Heart right ventricle (tissue), 16 donors: Measurements from ENCODE around the gene MAF. TPM values are rescaled to one million over a fixed set of nuclear protein-coding genes. Genes with fewer than 3 reads are reported as not detected.

Experiments used
- ATAC-seq, 8 donors: fragments of 200-7000 bp; cut with Tn5 transposase; one replicate each; pipeline ENCODE4 v1.9.1; 2020; ENCODE audit warnings: mild to moderate bottlenecking in 8 of 8, moderate library complexity in 8 of 8, moderate number of reproducible peaks in 1 of 8
- DNase-seq, 2 donors: peaks; one replicate each; pipeline ENCODE4 v3.0.0-alpha.2; 2020
- H3K27ac ChIP-seq, 10 donors: fragments of 200-600 bp; sonication (generic) in 2 of 10; one replicate each; pipeline versions ENCODE4 v1.5.0 to v1.8.0; 2020 to 2022; ENCODE audit warnings: mild to moderate bottlenecking in 3 of 10
- H3K27me3 ChIP-seq, 7 donors: fragments of 200-600 bp; one replicate each; pipeline ENCODE4 v1.8.0; 2021 to 2022; ENCODE audit warnings: mild to moderate bottlenecking in 2 of 7
- H3K36me3 ChIP-seq, 9 donors: fragments of 200-600 bp; sonication (generic) in 1 of 9; one replicate each; pipeline versions ENCODE4 v1.5.0 to v1.8.0; 2020 to 2022; ENCODE audit warnings: mild to moderate bottlenecking in 2 of 9
- H3K4me1 ChIP-seq, 9 donors: fragments of 200-600 bp; sonication (generic) in 1 of 9; one replicate each; pipeline versions ENCODE4 v1.5.0 to v1.8.0; 2020 to 2022; ENCODE audit warnings: mild to moderate bottlenecking in 4 of 9
- H3K4me3 ChIP-seq, 10 donors: fragments of 200-600 bp; sonication (generic) in 2 of 10; one replicate each; pipeline versions ENCODE4 v1.5.0 to v1.8.0; 2020 to 2022; ENCODE audit warnings: mild to moderate bottlenecking in 7 of 10, moderate library complexity in 2 of 10
- H3K9me3 ChIP-seq, 11 donors: fragments of 200-600 bp in 10 of 11; sonication (generic) in 2 of 11; one replicate each; pipeline versions ENCODE4 v1.5.0 to v1.8.0; 2013 to 2022; ENCODE audit warnings: mild to moderate bottlenecking in 2 of 11, control low read depth in 1 of 11, moderate library complexity in 1 of 11
- CTCF ChIP-seq, 9 donors: fragments of 200-600 bp; sonication (generic) in 2 of 9; IDR thresholded peaks; one replicate each; pipeline versions ENCODE4 v1.5.0 to v1.8.0; 2021 to 2022; ENCODE audit warnings: antibody characterized with exemption in 9 of 9, mild to moderate bottlenecking in 5 of 9, moderate library complexity in 1 of 9
- WGBS, 2 donors: extraction: QIAGEN DNeasy Blood & Tissue Kit; methylation state at CpG; one replicate each; pipeline ENCODE4 v1.1.7; 2013; ENCODE audit warnings: inconsistent platforms in 1 of 2; 5-methylcytosine and 5-hydroxymethylcytosine counted together
- intact Hi-C, 10 donors: fragments of 100-400 bp; cut with DNase I; formaldehyde crosslinking; loops; one replicate each; pipeline versions ENCODE4 v1.11.1 to v1.14.2; 2022
- polyA plus RNA-seq, 2 donors: library from polyadenylated mRNA; stranded (reverse); fragments of 200-250 nt; gene quantifications; one replicate each; pipeline ENCODE4 v1.2.3, GENCODE V29; 2013
- total RNA-seq, 10 donors: library from RNA; stranded (reverse); fragmentation: NEBNext Ultra II Directional in 3 of 10; extraction: Animal tissue kit (Norgen Biotek cat#: 25700) in 3 of 10; gene quantifications; one replicate each; pipeline versions ENCODE4 v1.2.1 to v1.2.4, GENCODE V29; 2021 to 2023
- donor health status: Arrhythmogenic right ventricular cardiomyopathy.
- donor health status: ischemic (EF 13 %, LVEDD 7.1; RV severe dilation, severe dysfunction).
- donor health status: healthy with polysubstance abuse.
- donor health status: DM: no; HTN: yes; CAD: no.
- donor health status: DM: no; HTN: no; CAD: no.
- donor health status: ischemic (EF 25% LVEDD 6.9; RV normal size, moderate dysfunction).
- donor health status: ischemic (EF 25% LVEDD 5.7; RV mildly dilated, moderate dysfunction).
- donor health status: healthy.
- donor health status: DM: yes; HTN: yes; CAD: no.
- donor health status: Ischemic cardiomyopathy.
- donor health status: ischemic (EF 35%, LVEDD 5.7; RV mildly dilated, moderate dysfunction).
- donor health status: nonischemic (EF 11% LVEDD 7.7; RV severe dilation, severe dysfunction).
- donor health status: DM: yes; HTN: yes; CAD: no.
- donor health status: PGD.
- donor health status: ischemic (EF 29% LVEDD 5.4; RV normal size, mild dysfunction).
- donor health status: nonischemic (EF 23%, LVEDD 6.1; RV moderate dilation, normal function).

The MAF gene
- total and polyA plus RNA-seq, 12 donors: 2.8 to 40.3 (median 7.7) TPM

- ATAC-seq (no peak), DNase-seq (no peak)
- no peak for TF ChIP-seq CTCF (IDR thresholded peaks at IDR 0.05)
- peaks cover 0 to 26% (median 11%) of the 10 kb centered on the region in 9 donors for H3K4me1 ChIP-seq
- intact Hi-C loops: loop anchor here (2.0 to 10.0 kb wide), 19 partner anchors 61 to 1478 kb away; no protein-coding TSS in a partner anchor
- peaks cover 0 to 5% (median 0%) of the 10 kb centered on the region in 7 donors for H3K27me3 ChIP-seq
- H3K9me3 ChIP-seq: no peaks in the 10 kb centered on the region
- H3K4me3 ChIP-seq: peak overlapping the region in 2 of 10 donors; percentile 63 to 72
- 82 to 90% methylated on average over 2 of the region's 2 CpGs for WGBS, 2 donors
- H3K27ac ChIP-seq: peak overlapping the region in 2 of 10 donors; percentile 2 to 18
- no peaks in the 10 kb centered on the region for H3K36me3 ChIP-seq
Measured at GRCh38 chr16:79603055-79603454, 2.5 kb upstream of the MAF start.

GRCh38 chr16:79602628-79603014 lies 2.1 kb upstream of the MAF start:
- DNase-seq: no peak
- TF ChIP-seq CTCF (IDR thresholded peaks at IDR 0.05): no peak

GRCh38 chr16:79601931-79602627 lies 1.5 kb upstream of the MAF start:
- peak; percentile 8 to 68 (median 51) for ATAC-seq
- peak overlapping the region; percentile 57 to 85 (median 72) for H3K4me3 ChIP-seq
- TF ChIP-seq CTCF (IDR thresholded peaks at IDR 0.05): peak; percentile 68 to 85 (median 80)
- H3K9me3 ChIP-seq: no peaks in the 10 kb centered on the region
- peak overlapping the region; percentile 64 to 96 (median 92) for H3K27ac ChIP-seq
- peaks cover 0 to 19% (median 6%) of the 10 kb centered on the region in 9 donors for H3K4me1 ChIP-seq
- peak; percentile 63 to 88 for DNase-seq
- intact Hi-C loops: loop anchor here (2.0 to 10.0 kb wide), 19 partner anchors 60 to 1477 kb away; no protein-coding TSS in a partner anchor
- H3K36me3 ChIP-seq: no peaks in the 10 kb centered on the region
- WGBS, 2 donors: 2% methylated on average over 15 of the region's 15 CpGs
- H3K27me3 ChIP-seq: peaks cover 0 to 5% (median 0%) of the 10 kb centered on the region in 7 donors

More at GRCh38 chr16:79602628-79603014, 2.1 kb upstream of the MAF start:
- peak overlapping the region in 4 of 10 donors; percentile 2 to 96 (median 56) for H3K27ac ChIP-seq
- 37 to 45% methylated on average over 5 of the region's 5 CpGs for WGBS, 2 donors
- intact Hi-C loops: loop anchor here (2.0 to 10.0 kb wide), 19 partner anchors 60 to 1478 kb away; no protein-coding TSS in a partner anchor
- peaks cover 0 to 5% (median 0%) of the 10 kb centered on the region in 7 donors for H3K27me3 ChIP-seq
- H3K4me1 ChIP-seq: peaks cover 0 to 23% (median 9%) of the 10 kb centered on the region in 9 donors
- no peaks in the 10 kb centered on the region for H3K36me3 ChIP-seq
- no peaks in the 10 kb centered on the region for H3K9me3 ChIP-seq
- H3K4me3 ChIP-seq: peak overlapping the region in 6 of 10 donors; percentile 63 to 85 (median 72)
- no peak for ATAC-seq

- no peak for TF ChIP-seq CTCF (IDR thresholded peaks at IDR 0.05)
- H3K27me3 ChIP-seq: peaks cover 0 to 5% (median 0%) of the 10 kb centered on the region in 7 donors
- peaks cover 0 to 19% (median 6%) of the 10 kb centered on the region in 9 donors for H3K4me1 ChIP-seq
- DNase-seq: peak; percentile 42 to 55
- 0% methylated on average over 50 to 51 of the region's 51 CpGs for WGBS, 2 donors
- no peaks in the 10 kb centered on the region for H3K9me3 ChIP-seq
- ATAC-seq: peak; percentile 25 to 81 (median 66)
- peaks cover 0 to 3% (median 0%) of the 10 kb centered on the region in 9 donors for H3K36me3 ChIP-seq
- H3K27ac ChIP-seq: peak overlapping the region; percentile 64 to 96 (median 92)
- intact Hi-C loops: loop anchor here (5.0 to 10.0 kb wide), 18 partner anchors 59 to 1477 kb away; no protein-coding TSS in a partner anchor
- H3K4me3 ChIP-seq: peak overlapping the region; percentile 57 to 85 (median 72)
Measured at GRCh38 chr16:79601092-79601930, 774 bp upstream of the MAF start.
